Middle frontal gyrus (tissue), 1 donor: Measurements from ENCODE around the gene ZKSCAN2.

Experiments used
- DNase-seq: peaks from one replicate; pipeline ENCODE4 v3.0.0-alpha.2; 2015; ENCODE audit warnings: low spot score; ENCODE audit errors: extremely low spot score

Gene ZKSCAN2

GRCh38 chr16:25224731-25225319 lies 32.8 kb downstream of the ZKSCAN2 start:
- DNase-seq, result no peak

- no peak for DNase-seq
These were observed 33.7 kb downstream of the ZKSCAN2 start for GRCh38 chr16:25223964-25224363.

GRCh38 chr16:25222959-25223358 lies 34.7 kb downstream of the ZKSCAN2 start:
- no peak for DNase-seq

GRCh38 chr16:25219070-25219737 lies 38.4 kb downstream of the ZKSCAN2 start:
- DNase-seq, result no peak

- DNase-seq, result no peak
These were observed 39.7 kb downstream of the ZKSCAN2 start for GRCh38 chr16:25217921-25218320.

GRCh38 chr16:25217112-25217511 lies 40.5 kb downstream of the ZKSCAN2 start:
- no peak for DNase-seq

- no peak for DNase-seq
These were observed 43.8 kb downstream of the ZKSCAN2 start for GRCh38 chr16:25213709-25214397.

GRCh38 chr16:25212636-25213035 lies 45.0 kb downstream of the ZKSCAN2 start:
- no peak for DNase-seq

GRCh38 chr16:25210758-25211157 lies 46.9 kb downstream of the ZKSCAN2 start:
- no peak for DNase-seq

GRCh38 chr16:25199457-25199856 lies 58.2 kb downstream of the ZKSCAN2 start:
- DNase-seq, result no peak

- no peak for DNase-seq
These were observed 59.6 kb downstream of the ZKSCAN2 start for GRCh38 chr16:25198021-25198420.

- no peak for DNase-seq
These were observed 63.3 kb downstream of the ZKSCAN2 start for GRCh38 chr16:25194273-25194878.

GRCh38 chr16:25192096-25192495 lies 65.5 kb downstream of the ZKSCAN2 start:
- DNase-seq, result no peak

- DNase-seq, result no peak
These were observed 68.3 kb downstream of the ZKSCAN2 start for GRCh38 chr16:25189305-25189704.

- no peak for DNase-seq
These were observed 70.2 kb downstream of the ZKSCAN2 start for GRCh38 chr16:25187491-25187795.
